GM10847 (cell line): Measurements from ENCODE around the gene FAM222A.

Experiments used
- POLR2A ChIP-seq: IDR thresholded peaks from 2 replicates; pipeline ENCODE4 v1.6.1; 2011; ENCODE audit not compliant: insufficient read length; ENCODE audit errors: extremely low read depth

FAM222A gene

GRCh38 chr12:109762673-109763191, 49.1 kb downstream of the FAM222A start:
- no peak for TF ChIP-seq POLR2A

DNA sequence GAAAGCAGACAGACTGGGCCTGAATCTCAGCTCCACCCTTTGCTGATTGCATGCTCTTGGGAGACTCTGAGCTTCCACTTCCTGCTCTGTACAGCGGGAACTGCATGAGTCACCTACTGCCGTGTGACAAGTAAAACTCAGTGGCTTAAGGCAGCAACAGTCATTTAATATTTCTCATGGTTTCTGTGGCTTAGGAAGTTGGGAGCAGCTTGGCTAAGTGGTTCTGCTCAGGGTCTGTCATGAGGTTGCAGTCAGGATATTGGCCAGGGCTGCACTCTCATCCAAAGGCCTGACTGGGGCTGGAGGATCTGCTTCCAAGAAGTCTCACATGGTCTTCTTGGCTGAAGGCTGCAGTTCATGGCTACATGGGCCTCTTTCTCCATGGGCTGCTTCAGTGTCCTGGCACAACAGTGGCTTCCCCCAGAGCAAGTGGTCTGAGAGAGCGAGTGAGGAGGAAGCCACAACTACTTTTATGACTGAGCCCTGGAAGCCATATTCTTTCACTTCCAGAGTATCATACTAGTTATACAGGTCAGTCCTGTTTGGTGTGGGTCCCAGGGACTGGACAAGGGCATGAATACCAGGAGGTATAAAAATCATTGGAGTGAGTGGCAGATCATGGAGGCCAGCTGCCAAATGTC, 49.7 kb downstream of the FAM222A start:
- no peak for TF ChIP-seq POLR2A

DNA sequence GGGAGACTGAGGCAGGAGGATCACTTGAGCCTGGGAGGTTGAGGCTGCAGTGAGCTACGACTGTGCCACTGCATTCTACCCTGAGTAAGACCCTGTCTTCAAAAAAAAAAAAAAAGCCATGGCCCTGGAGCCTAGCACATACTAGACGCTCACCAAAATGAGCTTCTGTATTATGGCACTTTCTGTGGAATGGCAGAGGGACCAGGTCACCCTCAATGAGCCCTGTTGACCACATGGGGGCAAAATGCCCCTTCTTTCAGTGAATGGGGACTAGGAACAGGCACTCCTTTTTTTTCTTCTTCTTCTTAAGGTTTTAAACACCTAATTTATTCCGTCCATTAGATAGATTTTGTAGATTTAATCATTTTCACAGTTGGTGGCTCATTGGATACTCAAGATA, 50.5 kb downstream of the FAM222A start:
- TF ChIP-seq POLR2A, result no peak

GRCh38 chr12:109764776-109765445, 51.3 kb downstream of the FAM222A start:
- TF ChIP-seq POLR2A, result no peak

DNA sequence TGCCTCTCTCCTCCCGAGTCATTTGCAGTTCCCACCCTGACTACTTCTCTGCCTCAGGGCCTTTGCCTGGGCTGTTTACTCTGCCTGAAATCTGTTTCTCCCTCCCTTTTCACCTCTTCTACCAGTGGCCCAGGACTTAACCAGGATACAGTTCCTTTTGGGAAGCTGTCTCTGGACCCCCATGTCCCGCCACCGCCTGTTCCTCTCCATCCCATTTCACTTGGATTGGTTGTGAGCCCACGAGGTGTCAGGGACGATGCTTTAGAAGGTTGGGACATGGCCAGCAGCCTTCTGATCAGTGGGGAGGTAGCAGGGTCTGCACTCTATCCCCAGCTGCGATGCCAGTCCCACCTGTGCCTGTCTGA, 51.8 kb downstream of the FAM222A start:
- TF ChIP-seq POLR2A, result no peak

DNA sequence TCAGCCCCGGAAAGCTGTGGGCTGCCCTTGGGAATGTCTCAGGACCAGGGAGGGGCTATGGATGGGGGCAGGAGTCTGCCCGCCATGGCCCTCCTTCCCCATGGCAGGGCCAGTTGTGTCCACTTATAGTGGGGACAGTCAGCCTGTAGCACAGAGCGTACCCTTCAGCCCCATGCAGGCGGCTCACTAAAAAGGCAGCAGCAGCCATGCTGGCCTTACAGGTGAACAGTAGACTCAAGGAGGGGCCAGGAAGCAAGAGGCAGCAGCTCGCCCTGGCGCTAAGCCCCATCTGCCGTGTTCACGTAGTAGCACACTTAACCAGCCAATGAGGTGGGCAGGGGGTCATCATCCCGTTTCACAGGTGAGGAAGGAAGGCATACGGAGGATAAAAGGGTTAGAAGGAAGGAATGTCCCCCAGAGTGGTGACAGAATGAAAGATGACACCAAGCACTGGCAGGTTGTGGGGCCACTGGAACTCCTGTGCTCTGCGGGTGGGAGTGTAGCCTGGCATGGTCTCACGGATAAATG, 52.7 kb downstream of the FAM222A start:
- no peak for TF ChIP-seq POLR2A

DNA sequence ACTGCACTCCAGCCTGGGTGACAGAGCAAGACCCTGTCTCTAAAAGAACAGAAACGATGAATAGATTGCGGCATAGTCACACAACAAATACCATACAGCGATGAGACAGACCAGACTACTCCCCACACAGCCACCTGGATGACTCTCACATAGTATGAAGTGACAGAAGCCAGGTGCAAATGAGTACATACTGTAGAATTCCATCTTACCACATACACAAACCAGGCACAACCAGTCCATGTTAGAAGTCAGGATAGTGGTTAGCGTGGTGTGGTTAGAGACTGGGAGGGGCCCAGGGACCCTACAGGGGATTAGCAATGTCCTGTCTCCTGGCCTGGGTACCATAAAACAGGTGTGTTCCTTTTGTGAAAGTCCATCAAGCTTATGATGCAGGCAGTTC, 53.8 kb downstream of the FAM222A start:
- TF ChIP-seq POLR2A, result no peak

GRCh38 chr12:109767991-109768900, 54.6 kb downstream of the FAM222A start:
- TF ChIP-seq POLR2A, result no peak

DNA sequence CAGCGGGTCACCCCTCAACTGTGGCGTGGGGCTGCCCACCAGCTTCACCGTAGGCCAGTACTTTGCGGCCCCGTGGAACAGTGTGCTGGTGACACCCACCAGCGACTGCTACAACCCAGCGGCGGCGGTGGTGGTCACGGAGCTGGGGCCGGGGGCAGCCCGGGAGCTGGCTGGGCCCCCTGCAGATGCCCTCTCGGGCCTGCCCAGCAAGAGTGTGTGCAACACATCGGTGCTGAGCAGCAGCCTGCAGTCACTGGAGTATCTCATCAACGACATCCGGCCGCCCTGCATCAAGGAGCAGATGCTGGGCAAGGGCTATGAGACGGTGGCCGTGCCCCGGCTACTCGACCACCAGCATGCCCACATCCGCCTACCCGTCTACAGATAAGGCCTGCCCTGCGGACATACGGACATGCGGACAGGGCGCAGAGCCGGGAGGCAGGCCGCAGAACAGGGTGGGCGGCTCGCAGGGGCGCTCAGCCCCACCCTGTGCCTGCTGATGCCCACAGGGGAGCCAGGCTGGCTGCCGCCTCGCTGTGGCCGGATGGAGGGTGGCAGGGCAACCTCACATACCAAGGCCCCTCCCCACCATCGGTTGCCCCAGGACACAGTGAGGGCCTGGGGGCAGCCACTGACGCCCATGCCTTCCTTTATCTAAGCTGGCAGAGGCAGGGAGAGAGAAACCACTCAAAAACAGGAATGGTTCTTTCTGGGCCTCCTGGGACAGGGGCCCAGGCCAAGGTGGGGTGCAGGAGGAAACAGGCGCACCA, 55.5 kb downstream of the FAM222A start:
- no peak for TF ChIP-seq POLR2A

- TF ChIP-seq POLR2A, result no peak
Observed at GRCh38 chr12:109770104-109770860, 56.7 kb downstream of the FAM222A start.

DNA sequence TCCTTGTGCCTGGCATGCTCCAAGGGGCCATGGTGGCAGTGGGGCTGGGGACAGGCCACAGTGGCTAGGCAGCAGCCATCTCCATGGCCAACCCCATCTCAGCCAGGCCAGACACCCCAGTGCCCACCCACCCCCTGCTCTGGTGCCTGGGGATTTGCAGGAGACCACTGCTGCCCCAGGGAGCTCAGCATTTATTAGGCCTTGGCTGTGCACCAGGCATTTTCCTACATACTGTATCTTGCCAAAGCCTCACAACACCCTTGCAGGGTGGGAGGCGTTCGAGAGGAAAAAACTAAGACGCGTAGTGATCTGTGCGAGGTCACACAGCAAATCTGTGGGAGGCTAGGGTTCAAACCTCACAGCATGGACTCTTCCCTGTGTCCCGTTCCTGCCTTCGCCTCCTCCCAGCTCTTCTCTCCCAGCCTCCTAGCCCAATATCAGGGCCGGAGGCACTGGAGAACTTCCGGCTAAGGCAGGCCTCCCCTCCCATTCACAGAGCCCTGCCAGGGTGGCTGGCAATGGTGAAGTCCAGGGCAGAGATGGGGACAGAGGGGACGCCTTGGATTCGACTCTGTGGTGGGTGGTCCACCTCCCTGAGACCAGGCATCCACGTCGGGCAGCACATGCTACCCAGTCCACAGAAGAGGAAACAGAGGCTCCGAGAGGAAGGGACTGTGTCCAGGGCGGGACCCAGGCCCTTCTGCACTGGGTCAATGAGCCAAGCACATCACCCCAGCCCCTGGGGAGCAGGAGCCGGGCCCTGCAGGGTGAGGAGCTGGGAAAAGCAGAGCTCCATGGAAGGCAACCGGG, 57.4 kb downstream of the FAM222A start:
- no peak for TF ChIP-seq POLR2A

DNA sequence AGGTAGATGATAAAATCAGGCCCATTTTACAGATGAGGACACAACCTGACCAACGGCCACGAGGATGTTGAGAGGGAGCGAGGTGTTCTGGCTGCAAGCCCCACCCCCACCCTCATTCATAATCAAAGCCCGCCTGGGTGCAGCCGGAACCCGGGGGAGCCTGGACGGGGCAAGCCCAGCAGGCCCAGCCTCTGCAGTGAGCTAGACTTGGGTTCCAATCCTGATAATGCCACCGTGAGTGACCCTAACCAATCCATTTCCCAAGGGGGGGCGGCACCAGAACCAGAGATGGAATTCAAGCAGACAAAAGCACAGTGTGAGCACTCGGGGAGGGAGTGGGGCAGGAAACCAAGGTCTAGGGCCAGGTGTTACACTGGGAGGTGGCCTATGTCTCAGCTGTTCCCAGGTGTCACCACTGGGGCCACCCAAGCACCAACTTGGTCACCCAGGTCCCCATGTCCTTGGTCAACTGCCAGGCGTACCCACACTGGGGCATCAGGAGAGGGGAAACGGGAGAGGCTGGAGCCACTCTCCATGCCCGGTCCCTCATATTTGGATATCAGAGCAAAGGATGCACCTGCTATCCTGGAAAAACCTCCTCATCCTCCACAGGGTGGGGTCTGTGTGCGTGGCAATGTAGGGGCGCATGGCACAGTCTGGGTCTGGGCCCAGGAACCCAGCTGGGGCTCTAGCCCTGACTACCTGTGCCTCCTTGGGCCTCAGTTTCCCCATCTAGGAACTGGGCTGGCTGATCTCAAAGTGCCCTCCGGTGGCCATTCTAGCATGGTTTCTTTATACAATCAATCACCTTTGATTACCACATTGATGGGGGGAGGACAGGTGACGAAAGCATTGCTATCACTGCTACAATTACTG, 58.4 kb downstream of the FAM222A start:
- no peak for TF ChIP-seq POLR2A
